NCI-H1436 treated with DMSO at 0.1 percent for 48 hours (cell line): ENCODE data around the gene NKX2-8.

Experiments used
- DNase-seq: peaks from one replicate; lab custom pipeline; 2025; lab: John Stamatoyannopoulos, UW

Gene NKX2-8

GRCh38 chr14:36582011-36582873, at the start of gene NKX2-8:
Gene NKX2-8 (minus strand): TSS chr14:36582614. CDS start chr14:36582389, 225 bp downstream.
- DNase-seq: no peak

DNA sequence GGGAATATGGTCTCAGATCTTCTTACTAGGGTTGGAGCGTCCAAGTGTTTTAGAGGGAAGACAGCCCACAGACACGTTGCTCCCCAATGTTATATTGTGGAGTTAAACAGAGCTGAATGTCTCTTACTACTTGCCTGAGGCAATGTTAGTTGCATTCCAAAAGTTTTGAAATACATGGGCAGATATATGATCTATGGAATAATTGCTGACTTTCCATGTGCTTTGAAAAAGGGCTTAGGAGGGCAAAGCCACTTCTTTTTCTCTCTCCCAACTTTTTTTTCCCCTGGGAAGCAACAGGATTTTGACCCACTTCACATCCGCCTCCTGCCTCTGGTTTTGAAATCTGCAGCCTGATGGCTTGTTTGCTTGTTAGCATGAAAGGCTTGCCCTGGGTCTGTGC, 45.6 kb upstream of the NKX2-8 start:
- no peak for DNase-seq

DNA sequence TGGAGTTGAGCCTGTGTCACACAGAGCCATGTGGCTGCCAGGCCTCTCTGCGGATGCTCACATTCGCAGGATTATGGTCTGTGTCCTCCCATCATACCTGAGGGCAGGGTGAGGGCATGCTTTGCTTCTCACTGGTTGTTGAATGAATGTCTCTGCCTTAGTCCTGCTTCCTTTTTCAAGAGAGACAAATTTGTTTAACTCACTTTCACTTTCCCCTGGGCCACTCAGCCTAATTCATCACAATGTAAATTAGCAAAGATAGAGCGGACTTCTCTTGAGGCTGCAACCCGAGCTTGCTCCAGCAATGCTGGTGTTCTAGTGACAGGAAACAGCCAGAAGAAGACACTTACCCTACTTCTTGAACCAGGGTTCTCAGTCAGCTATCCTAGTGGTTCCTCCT, 43.7 kb upstream of the NKX2-8 start:
- no peak for DNase-seq

DNA sequence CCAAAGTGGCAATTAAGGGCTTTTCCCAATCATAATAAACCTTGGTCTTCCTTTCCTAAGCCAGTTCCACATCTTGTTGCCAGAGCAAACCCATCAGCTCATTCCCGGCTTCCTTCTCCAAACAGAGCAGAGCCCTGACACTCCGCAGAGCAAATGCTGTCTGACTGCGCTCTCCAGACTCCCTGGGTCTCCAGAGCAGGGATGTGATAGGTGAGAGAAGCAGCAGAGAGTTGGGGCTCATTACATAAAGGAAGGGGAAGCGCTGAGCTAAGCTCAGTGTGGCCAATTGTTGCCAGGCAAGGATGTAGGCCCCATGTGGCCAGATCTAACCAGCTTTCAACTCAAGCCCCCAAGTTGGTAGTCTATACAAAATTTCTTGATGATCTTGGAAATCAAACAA, 43.0 kb upstream of the NKX2-8 start:
- no peak for DNase-seq

DNA sequence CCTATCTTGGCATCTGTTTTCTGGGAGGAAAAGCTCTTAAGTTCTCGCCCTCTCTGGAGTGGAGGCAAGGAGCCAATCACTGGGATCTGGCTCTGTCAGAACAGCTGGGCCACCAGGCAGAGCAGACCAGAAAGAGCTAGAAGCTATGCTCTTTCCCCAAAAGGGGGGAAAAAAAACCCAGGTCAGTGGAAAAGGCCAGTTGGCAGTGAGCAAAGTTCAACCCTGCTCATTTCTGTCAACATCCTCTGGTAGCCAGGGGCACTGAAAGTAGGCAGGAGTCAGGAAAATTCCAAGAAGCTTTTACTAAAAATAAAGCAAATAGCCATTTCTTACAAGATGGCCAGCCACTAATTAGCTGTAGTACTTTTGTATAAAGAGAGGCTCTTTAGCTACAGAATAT, 42.6 kb upstream of the NKX2-8 start:
- DNase-seq: no peak

DNA sequence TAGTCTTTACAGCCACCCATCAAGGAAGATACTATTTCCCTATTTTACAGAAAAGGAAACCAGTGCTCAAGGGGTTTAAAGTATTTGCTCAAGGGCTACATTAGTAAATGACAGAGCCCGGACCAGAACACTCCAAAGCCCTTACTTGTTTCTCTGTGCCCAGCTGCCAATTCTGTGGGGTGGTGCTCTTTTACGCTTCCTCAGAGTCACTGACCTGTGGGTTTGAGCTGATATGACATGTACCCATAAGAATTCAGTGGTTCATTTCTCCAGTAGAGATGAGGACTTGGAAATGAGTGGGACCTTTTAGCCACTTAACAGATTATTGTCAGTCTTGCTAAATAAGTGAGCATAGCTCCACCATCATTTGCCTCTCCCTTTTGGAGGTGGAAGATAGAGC, 37.4 kb upstream of the NKX2-8 start:
- DNase-seq: no peak

DNA sequence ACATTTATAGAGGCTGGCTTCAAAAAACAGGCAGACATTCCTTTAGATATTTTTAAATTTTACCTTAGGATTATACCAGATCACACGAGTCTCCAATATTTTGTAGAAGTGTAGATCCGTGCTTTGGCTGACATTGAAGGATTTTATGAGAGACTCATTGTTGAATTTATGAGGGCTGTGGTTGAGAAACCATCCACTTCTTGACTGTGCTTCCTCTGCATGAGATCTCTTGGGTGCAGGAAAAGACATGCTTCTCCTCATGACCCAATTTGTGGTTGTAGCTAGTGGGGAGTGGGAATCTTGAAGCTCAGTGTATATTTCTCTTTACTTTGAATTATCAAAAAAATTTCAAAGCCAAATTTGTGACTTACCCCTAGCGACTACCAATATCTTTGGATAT, 36.7 kb upstream of the NKX2-8 start:
- no peak for DNase-seq

DNA sequence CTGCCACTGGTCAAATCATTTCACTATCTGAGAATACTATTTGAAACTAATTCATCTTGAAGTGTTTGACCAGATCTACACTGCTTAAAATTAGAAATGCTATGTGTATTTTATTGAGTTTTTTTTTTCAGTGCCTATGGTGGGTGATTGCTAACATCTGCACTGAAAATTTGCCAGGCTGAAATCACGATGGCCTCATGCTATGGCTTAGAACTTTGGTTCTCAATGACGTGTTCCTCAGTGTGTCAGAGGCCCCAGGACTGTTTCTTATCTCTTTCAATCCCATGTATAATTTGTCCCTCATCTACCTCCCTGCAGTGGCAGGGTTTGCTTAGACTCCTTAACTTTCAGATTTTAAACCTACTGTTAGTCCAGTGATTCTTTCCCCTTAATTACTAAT, 36.2 kb upstream of the NKX2-8 start:
- no peak for DNase-seq

- no peak for DNase-seq
Measured at GRCh38 chr14:36617824-36618223, 35.4 kb upstream of the NKX2-8 start.

GRCh38 chr14:36605506-36605857, 23.1 kb upstream of the NKX2-8 start:
- DNase-seq: no peak

GRCh38 chr14:36604757-36605505, 22.5 kb upstream of the NKX2-8 start:
- peak; percentile 60 for DNase-seq

DNA sequence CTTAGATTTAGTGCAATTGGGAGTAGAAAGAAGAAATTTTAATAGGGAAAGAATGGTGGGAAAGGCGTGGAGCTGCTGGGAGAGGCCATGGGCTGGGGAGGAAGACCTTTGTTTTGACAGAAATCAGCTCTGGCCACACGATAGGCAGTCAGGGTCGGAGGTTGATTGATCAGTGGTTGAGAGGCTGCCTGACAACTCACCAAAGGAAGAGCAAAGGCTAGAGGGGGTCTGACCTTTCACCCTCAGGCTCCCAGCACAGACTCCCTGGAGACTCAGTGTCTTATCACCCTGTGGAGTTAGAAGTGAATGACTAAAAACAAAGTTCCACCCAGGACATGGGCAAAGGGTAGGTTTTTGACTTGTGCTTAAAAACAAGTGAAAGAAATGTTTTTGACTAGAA, 18.0 kb upstream of the NKX2-8 start:
- DNase-seq: no peak

DNA sequence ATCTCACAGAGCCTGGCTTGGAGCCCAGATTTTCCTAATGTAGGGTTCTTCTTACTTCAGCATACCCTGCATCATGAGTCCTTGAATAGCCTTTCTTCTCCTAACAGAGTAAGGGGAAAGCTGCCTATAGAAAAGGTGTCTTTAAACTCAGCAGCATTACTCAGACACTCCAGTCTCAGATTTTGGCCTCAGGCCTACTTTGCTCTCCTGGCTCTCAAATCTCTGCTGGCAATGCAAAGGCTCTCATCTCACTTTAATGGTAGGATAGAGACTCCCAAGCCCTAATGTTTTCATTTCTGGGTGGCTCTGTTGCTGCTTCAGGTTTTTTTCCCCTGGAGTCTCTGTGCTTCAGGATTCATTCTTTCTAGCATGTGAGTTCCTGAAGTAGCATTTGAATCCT, 9.1 kb upstream of the NKX2-8 start:
- DNase-seq: no peak

- no peak for DNase-seq
Measured at GRCh38 chr14:36588788-36589187, 6.4 kb upstream of the NKX2-8 start.

GRCh38 chr14:36588119-36588518, 5.7 kb upstream of the NKX2-8 start:
- DNase-seq: no peak

DNA sequence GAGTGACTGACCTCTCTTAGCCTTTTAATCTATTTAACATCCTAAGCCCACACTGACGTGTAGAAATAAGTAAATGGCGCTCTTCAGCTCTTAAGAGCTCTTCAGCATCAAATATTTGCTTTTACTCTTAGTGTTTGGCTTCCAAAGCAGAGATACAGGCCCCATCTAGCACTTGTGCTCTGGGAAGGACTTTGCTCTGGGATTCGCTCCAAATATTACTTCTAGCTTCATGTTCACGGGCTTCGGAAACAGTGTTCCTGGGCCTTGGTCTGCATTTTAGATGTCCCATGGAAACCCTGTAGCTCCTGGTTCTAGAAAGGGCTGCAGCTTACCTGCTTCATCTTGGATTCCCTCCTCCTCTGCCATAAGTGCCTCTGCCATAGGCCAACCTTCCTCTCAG, 2.7 kb upstream of the NKX2-8 start:
- peak; percentile 6 for DNase-seq

DNA sequence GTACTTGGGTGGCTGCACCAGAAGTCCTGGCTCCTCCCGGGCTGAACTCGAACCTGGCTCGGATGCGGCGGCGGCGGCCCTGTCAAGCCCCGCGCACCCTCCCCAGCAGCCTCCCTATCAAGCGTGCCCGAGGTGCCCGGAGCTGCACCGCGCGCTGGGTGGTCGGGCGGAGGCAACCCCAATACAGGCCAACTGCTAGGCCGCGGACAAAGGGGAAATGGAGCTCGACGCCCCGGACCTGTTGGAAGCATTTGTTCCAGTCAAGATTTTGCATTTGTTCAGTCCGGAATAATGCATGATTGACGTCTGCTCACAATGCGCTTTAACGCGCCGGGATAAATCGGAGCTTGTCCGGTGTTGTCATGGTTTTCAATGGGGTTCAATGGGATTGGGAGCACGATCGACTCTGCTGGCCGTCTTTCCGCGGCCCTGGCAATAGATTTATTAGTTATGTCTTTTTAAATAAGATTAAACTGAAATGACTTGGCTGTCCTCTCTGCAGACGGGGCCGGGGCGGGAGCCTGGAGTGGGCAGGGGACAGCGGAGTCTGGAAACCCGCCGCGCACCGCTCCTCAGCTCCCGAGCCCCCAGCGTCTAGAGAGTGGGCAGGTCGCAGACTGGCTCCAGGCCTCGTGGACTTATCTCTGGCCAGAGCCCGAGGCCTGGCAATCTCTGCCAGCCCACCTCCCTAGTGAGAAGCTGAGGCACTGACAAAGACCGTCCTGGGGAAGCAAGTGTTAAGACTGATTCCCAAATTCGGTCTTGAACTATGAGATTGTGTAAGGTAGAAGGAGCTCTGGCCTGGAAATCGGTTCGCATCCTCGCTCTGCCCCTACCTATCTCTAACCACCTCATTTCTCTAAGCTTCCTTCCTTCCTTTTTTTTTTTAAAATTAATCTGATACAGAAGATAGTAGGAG, 1.7 kb upstream of the NKX2-8 start:
- no peak for DNase-seq

GRCh38 chr14:36583242-36583892, 953 bp upstream of the NKX2-8 start:
- DNase-seq: no peak

- DNase-seq: no peak
Measured at GRCh38 chr14:36582874-36583241, 444 bp upstream of the NKX2-8 start.

DNA sequence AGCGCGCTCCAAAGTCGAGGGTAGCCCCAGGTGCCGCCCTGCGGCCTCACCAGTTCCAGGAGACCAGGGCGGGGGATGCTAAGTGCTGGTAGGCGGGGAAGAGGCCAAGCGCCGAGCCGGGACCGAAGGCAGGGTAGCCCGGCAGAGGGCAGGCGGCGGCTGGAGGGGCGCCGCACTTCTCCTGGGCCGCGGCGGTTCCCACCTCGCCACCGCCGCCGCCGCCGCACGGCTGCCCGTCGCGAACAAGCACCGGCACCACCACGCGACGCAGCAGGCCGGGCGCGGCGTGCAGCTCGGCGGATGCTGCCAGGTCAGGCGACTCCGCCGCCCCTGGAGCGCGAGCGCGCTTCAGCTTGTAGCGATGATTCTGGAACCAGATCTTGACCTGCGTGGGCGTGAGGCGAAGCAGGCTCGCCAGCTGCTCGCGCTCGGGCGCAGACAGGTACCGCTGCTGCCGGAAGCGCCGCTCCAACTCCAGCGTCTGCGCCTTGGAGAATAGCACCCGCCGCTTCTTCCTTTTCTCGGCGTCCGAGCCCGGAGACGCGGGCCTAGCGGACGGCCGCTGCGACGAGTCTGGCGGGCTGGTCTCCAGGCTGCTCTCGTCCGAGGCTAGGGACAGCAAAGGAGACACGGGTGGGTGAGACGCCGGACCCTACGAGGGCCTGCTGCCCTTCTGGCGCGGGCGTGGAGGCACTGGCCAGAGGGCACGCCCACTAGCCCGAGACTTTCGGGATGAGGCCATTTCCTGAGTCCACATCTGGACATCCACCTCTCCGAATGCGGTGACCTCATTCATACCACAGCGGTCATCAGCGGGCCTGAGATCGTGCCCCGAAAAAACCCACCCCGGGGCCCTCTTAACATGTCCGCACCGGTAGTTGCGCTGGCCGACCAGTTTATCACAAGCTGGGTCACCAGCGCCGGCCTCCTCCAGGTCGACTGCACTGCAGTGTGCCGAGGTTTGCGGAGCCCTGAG, 1.3 kb downstream of the NKX2-8 start:
- no peak for DNase-seq
